SH-SY5Y (cell line): Measurements from ENCODE around the gene CSPG4.

Source experiments
- GATA2 ChIP-seq: IDR thresholded peaks from 2 replicates; pipeline ENCODE4 v1.6.1; 2011; ENCODE audit warnings: mild to moderate bottlenecking, low read depth, low read length
- GATA3 ChIP-seq: IDR thresholded peaks from 2 replicates; pipeline ENCODE4 v1.6.1; 2011; ENCODE audit warnings: low read depth, mild to moderate bottlenecking, low read length, moderate library complexity

GRCh38 chr15:75654201-75654907 lies 58.3 kb downstream of the CSPG4 start:
- TF ChIP-seq GATA3, result no peak
- TF ChIP-seq GATA2, result no peak
